Suprapubic skin (tissue), 3 donors: ENCODE data around the gene SNCG.

Experiments used
- EP300 ChIP-seq: sonication (generic); formaldehyde crosslinking; IDR thresholded peaks from one replicate; pipeline ENCODE4 v1.6.1; 2017; ENCODE audit warnings: antibody characterized with exemption
- POLR2A ChIP-seq, 2 donors: fragments of 450-650 bp; IDR thresholded peaks; one replicate each; pipeline ENCODE4 v1.6.1; 2017; ENCODE audit warnings: antibody characterized with exemption in 2 of 2, mild to moderate bottlenecking in 2 of 2, moderate library complexity in 2 of 2
- TF ChIP-seq, protein P1 (sequence below), 2 donors: fragments of 200-600 bp in 1 of 2; fragments of 450-650 bp in 1 of 2; sonication (generic) in 1 of 2; IDR thresholded peaks; one replicate each; pipeline ENCODE4 v1.5.1; 2016 to 2019; ENCODE audit warnings: antibody characterized with exemption in 2 of 2, mild to moderate bottlenecking in 1 of 2, moderate library complexity in 1 of 2

DNA sequence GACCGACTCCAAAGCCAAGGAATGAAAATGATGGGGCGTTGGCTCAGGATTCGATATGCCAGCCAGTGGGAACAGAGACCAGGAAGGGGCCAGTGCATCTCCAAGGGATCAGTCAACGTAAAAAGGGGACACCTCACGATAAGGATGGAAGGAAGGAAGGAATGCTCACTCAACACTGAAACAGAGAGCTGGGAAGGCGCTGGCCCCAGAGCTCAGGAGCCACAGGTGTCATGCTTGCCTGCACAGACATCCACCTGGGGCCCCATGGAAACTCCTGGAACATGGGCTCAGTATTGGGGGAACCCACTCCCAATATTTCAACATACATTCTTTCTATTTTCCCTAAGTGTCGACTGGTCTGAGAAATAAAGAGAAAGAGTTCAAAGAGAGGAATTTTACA lies 6.3 kb upstream of the SNCG start:
- TF ChIP-seq, protein P1, sequence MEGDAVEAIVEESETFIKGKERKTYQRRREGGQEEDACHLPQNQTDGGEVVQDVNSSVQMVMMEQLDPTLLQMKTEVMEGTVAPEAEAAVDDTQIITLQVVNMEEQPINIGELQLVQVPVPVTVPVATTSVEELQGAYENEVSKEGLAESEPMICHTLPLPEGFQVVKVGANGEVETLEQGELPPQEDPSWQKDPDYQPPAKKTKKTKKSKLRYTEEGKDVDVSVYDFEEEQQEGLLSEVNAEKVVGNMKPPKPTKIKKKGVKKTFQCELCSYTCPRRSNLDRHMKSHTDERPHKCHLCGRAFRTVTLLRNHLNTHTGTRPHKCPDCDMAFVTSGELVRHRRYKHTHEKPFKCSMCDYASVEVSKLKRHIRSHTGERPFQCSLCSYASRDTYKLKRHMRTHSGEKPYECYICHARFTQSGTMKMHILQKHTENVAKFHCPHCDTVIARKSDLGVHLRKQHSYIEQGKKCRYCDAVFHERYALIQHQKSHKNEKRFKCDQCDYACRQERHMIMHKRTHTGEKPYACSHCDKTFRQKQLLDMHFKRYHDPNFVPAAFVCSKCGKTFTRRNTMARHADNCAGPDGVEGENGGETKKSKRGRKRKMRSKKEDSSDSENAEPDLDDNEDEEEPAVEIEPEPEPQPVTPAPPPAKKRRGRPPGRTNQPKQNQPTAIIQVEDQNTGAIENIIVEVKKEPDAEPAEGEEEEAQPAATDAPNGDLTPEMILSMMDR (IDR thresholded peaks at IDR 0.05) = no peak
- TF ChIP-seq POLR2A (IDR thresholded peaks at IDR 0.05) (no peak), EP300 (no peak)
